Calu3 (cell line): ENCODE results near the gene C11orf24. TPM values are rescaled to one million over a fixed set of nuclear protein-coding genes. Genes with fewer than 3 reads are reported as not detected.
A peak's percentile ranks its signal among the peaks of the same experiment; 100 is the strongest.

Source experiments
- Bru-seq: library from RNA; stranded (reverse); fragments of 400-500 nt; gene quantifications from one replicate; lab custom pipeline; 2021; lab: Mats Ljungman, UMichigan
- BruChase-seq, 2 experiments: library from RNA; stranded (reverse); fragments of 400-500 nt; gene quantifications; one replicate each; lab custom pipeline; 2021; lab: Mats Ljungman, UMichigan
- BruUV-seq: library from RNA; stranded (reverse); fragments of 400-500 nt; replicated peaks from 2 replicates; lab custom pipeline; 2021; lab: Mats Ljungman, UMichigan
- CTCF ChIA-PET: fragments of 300-600 bp; sonication (Branson Sonifier 250); formaldehyde crosslinking; loops from one replicate; lab custom pipeline; 2022; ENCODE audit warnings: antibody characterized with exemption; lab: Charles Lee
- DNase-seq: peaks from one replicate; pipeline ENCODE4 v3.0.0; 2022
- H3K27ac Mint-ChIP-seq: one replicate; pipeline ENCODE4 v1.8.0; 2022; ENCODE audit warnings: mixed read lengths; ENCODE audit not compliant: unreplicated experiment
- H3K27me3 Mint-ChIP-seq: one replicate; pipeline ENCODE4 v1.8.0; 2022; ENCODE audit warnings: mixed read lengths; ENCODE audit not compliant: unreplicated experiment
- H3K36me3 Mint-ChIP-seq: one replicate; pipeline ENCODE4 v1.8.0; 2022; ENCODE audit warnings: mild to moderate bottlenecking, moderate library complexity, mixed read lengths; ENCODE audit not compliant: insufficient read depth, unreplicated experiment
- H3K4me1 Mint-ChIP-seq: one replicate; pipeline ENCODE4 v1.8.0; 2022; ENCODE audit warnings: mild to moderate bottlenecking, low read depth, mixed read lengths; ENCODE audit not compliant: unreplicated experiment
- H3K4me3 Mint-ChIP-seq: one replicate; pipeline ENCODE4 v1.8.0; 2022; ENCODE audit warnings: mild to moderate bottlenecking, low read depth, moderate library complexity, mixed read lengths; ENCODE audit not compliant: unreplicated experiment
- H3K9me3 Mint-ChIP-seq: one replicate; pipeline ENCODE4 v1.8.0; 2022; ENCODE audit warnings: low read depth, mixed read lengths; ENCODE audit not compliant: unreplicated experiment
- CTCF ChIP-seq: fragments of 200-600 bp; IDR thresholded peaks from one replicate; pipeline ENCODE4 v1.8.0; 2022; ENCODE audit warnings: antibody characterized with exemption; ENCODE audit not compliant: unreplicated experiment
- intact Hi-C: fragments of 100-400 bp; cut with micrococcal nuclease; formaldehyde crosslinking; loops from one replicate; pipeline ENCODE4 v1.10.0; 2022; ENCODE audit not compliant: unreplicated experiment
- long read RNA-seq: library from polyadenylated mRNA; stranded (forward); transcript quantifications from one replicate; pipeline ENCODE4 v2.0.0, GENCODE V29; 2022
- total RNA-seq: library from RNA; stranded (reverse); gene quantifications from 2 replicates; pipeline ENCODE4 v1.2.3, GENCODE V29; 2022

Gene C11orf24
- total RNA-seq (46.3 and 52.3 TPM in 2 replicates), Bru-seq, nascent RNA (percentile 78 among the genes with signal in this experiment), BruChase-seq, experiment 1, labeled RNA remaining after a 6-hour chase (percentile 76 among the genes with signal in this experiment), BruChase-seq, experiment 2, labeled RNA remaining after a 2-hour chase (percentile 78 among the genes with signal in this experiment)
- long read RNA-seq, transcript C11orf24-201 (4 exons, 2,063 nt) = major isoform, 17 of 60 reads
- long read RNA-seq, partial matches to known transcripts = 7 of 60 reads
- long read RNA-seq, other reads (novel, unspliced or antisense) = 33 of 60 reads

GRCh38 chr11:68271781-68272608, at the start of gene C11orf24:
Gene C11orf24, minus strand, starts transcription at chr11:68271973. Its CDS starts 8,206 bp downstream, at chr11:68263767.
- H3K9me3 Mint-ChIP-seq = no peaks in the 10 kb centered on the region
- H3K27ac Mint-ChIP-seq = peak within 1 kb of the TSS; percentile 94
- intact Hi-C loops = loop anchor here (2.0 kb wide), 1 partner anchor 25 kb away; no protein-coding TSS in a partner anchor
- H3K4me3 Mint-ChIP-seq = peak within 1 kb of the TSS; percentile 96
- peaks cover 47% of the 10 kb centered on the region for H3K4me1 Mint-ChIP-seq
- peak; percentile 98 for DNase-seq
- peaks cover 38% of the 10 kb centered on the region for H3K36me3 Mint-ChIP-seq
- TSS peak; percentile 93 for BruUV-seq
- no peak for TF ChIP-seq CTCF
- CTCF ChIA-PET = interaction anchor here (0.6 to 2.2 kb wide), 6 partner anchors 14 to 108 kb away, joined by 3 to 23 read pairs (median 4); no protein-coding TSS in a partner anchor
- H3K27me3 Mint-ChIP-seq = no peaks in the 10 kb centered on the region

GRCh38 chr11:68317147-68317785, 45.5 kb upstream of the C11orf24 start:
- no peak for TF ChIP-seq CTCF
- Mint-ChIP-seq H3K9me3 (no peaks in the 10 kb centered on the region), H3K27me3 (no peaks in the 10 kb centered on the region), H3K27ac (peak overlapping the region; percentile 16), H3K4me1 (peaks cover 58% of the 10 kb centered on the region), H3K4me3 (peak overlapping the region; percentile 49), H3K36me3 (peaks cover 35% of the 10 kb centered on the region)
- intact Hi-C loops = loop anchor here (10.0 kb wide), 1 partner anchor 68 kb away; no protein-coding TSS in a partner anchor
- DNase-seq = no peak
- BruUV-seq = no TSS peak
- CTCF ChIA-PET = interaction anchor here (0.6 to 0.7 kb wide), 2 partner anchors 25 to 969 kb away, joined by 3 read pairs; no protein-coding TSS in a partner anchor

- H3K27me3 Mint-ChIP-seq = no peaks in the 10 kb centered on the region
- intact Hi-C loops = loop anchor here (10.0 kb wide), 1 partner anchor 69 kb away; no protein-coding TSS in a partner anchor
- no TSS peak for BruUV-seq
- H3K4me1 Mint-ChIP-seq = peaks cover 41% of the 10 kb centered on the region
- peak overlapping the region; percentile 98 for H3K4me3 Mint-ChIP-seq
- CTCF ChIA-PET = interaction anchor here (1.4 kb wide), 1 partner anchor 27 kb away, joined by 6 read pairs; no protein-coding TSS in a partner anchor
- no peak for TF ChIP-seq CTCF
- H3K36me3 Mint-ChIP-seq = peaks cover 41% of the 10 kb centered on the region
- peak overlapping the region; percentile 95 for H3K27ac Mint-ChIP-seq
- DNase-seq = no peak
- no peaks in the 10 kb centered on the region for H3K9me3 Mint-ChIP-seq
Observed at GRCh38 chr11:68315171-68315920, 43.6 kb upstream of the C11orf24 start.
